Measurements from ENCODE around the gene CDK8. TPM values are rescaled to one million over a fixed set of nuclear protein-coding genes. Genes with fewer than 3 reads are reported as not detected.
A peak's percentile ranks its signal among the peaks of the same experiment; 100 is the strongest.

Gene CDK8
- total and polyA plus RNA-seq, 2 donors (not counting 3 experiments of a cell fraction or from before 2014, with no cell fraction given): 12.2 to 13.3 TPM

DNA sequence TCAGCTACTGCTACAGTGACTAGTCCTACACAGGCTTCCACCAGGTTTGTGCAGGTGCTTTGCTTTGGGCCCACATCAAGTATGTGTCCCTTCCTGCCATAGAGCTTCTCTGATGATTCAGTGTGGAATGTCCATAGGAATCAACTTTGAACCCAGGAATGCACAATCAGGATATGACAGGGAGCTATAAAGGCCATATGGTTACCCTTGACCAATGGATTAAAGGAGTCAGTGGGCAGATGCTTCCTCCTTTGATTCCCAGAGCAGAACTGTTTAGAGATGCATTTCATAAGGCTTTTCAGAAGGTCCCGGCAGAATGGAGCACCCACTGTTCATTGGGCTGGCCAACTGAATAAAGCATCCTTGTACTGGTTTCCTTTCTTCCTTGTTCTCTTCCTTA is 158.3 kb downstream of the CDK8 start:
- ChIA-PET CTCF (interaction anchor here (0.6 to 1.4 kb wide), 6 partner anchors 12 to 286 kb away, joined by 3 to 9 read pairs (median 4); no protein-coding TSS in a partner anchor), POLR2A (interaction anchor here (1.1 kb wide), 1 partner anchor 17 kb away, joined by 4 read pairs; no protein-coding TSS in a partner anchor)
- H3K4me1 ChIP-seq (ENCODE audit: control insufficient read depth, extremely low read depth, insufficient read depth, low read length): peaks cover 11% of the 10 kb centered on the region
- H3K4me2 ChIP-seq (ENCODE audit: insufficient read depth, low read length): no peak overlapping the region
- H3K9ac ChIP-seq (replicated peaks; ENCODE audit: extremely low read depth, insufficient read depth, low read length): no peak overlapping the region
- BruUV-seq (replicated peaks): no TSS peak
- H3K9me1 ChIP-seq (replicated peaks; ENCODE audit: control insufficient read depth, extremely low read depth, insufficient read depth, low read length): no peaks in the 10 kb centered on the region
- H3K36me3 ChIP-seq (ENCODE audit: control insufficient read depth in 2 of 2, extremely low read depth in 1 of 2, insufficient read depth in 2 of 2, low read length in 2 of 2): no peaks in the 10 kb centered on the region
- DNase-seq (ENCODE audit: low read depth, low spot score) (peak; percentile 88), FAIRE-seq (peak; percentile 53)
- no peaks in the 10 kb centered on the region for H3K9me3 ChIP-seq (replicated peaks; ENCODE audit: control insufficient read depth, insufficient read depth, low read length)
- intact Hi-C loops (cut with micrococcal nuclease): loop anchor here (1.0 to 2.0 kb wide), 2 partner anchors 64 to 157 kb away; partner anchors contain the start of gene CDK8
- dilution Hi-C loops (cut with MboI; ENCODE audit: extremely low pct_ligation_motif_present, low sequenced_read_pairs): no loop called here
- H3K79me2 ChIP-seq (ENCODE audit: control insufficient read depth, insufficient read depth, low read length): no peaks in the 10 kb centered on the region
- H2AFZ ChIP-seq (ENCODE audit: low read depth, low read length): no peak overlapping the region
- peak overlapping the region; percentile 60 for H3K27ac ChIP-seq (ENCODE audit: insufficient read depth, low read depth, low read length)
- no peaks in the 10 kb centered on the region for H4K20me1 ChIP-seq (replicated peaks; ENCODE audit: control insufficient read depth, extremely low read depth, insufficient read depth, low read length)
- H3K27me3 ChIP-seq (ENCODE audit: control insufficient read depth in 2 of 2, insufficient read depth in 2 of 2, low read length in 2 of 2): no peaks in the 10 kb centered on the region
- TF ChIP-seq JUN (IDR thresholded peaks at IDR 0.05; ENCODE audit: borderline replicate concordance, insufficient read depth, insufficient read length, low read depth) (peak; percentile 88), FOS (IDR thresholded peaks at IDR 0.05; ENCODE audit: borderline replicate concordance, insufficient read depth, low read length) (peak; percentile 76), GATA2 (IDR thresholded peaks at IDR 0.05; ENCODE audit: insufficient read depth, insufficient read length, low read depth, low read length) (peak; percentile 34), POLR2A (IDR thresholded peaks at IDR 0.05; ENCODE audit: low read depth, low read length) (no peak), POLR2AphosphoS5 (IDR thresholded peaks at IDR 0.05; ENCODE audit: insufficient read depth, low read depth, low read length) (peak; percentile 33)
- H3K4me3 ChIP-seq (replicated peaks in 1 of 3; ENCODE audit: insufficient read depth in 1 of 3, low read depth in 1 of 3, low read length in 3 of 3): no peak overlapping the region

DNA sequence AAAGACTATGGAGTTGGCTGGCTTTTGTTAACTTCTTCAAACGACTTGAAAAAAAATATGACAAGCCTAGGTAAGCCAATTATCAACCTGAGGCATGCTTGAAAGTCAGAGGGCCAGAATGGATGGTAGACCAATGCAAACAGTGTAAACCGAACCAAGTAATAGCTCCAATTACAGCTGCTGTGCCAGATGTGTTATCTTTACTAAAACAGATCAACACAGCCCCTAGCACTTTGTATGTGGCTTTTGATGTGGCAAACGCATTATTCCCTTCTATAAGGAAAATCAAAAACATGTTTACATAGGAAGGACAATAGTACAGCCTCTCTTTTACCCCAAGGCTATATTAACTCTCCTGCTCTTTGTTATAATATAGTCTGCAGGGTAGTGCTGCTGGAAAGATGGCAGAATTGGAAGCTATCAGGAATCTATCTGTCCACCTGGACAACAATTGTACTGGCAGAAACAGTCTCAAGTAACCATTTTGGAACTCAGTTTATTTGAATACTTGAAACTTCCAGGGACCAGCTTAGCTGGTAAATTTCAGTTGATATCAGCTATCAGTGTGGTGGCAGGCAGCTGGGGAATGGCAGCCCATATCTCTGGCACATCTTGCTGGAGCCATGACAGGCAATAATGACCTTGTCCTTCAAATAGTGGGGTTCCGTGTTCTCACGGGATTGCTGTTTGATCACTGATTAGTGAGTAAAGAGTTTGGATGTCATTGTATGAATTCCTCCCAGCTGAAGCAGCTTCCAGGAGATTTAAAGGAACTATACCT is 159.2 kb downstream of the CDK8 start:
- Histone ChIP-seq H3K4me2 (ENCODE audit: insufficient read depth, low read length) (no peak overlapping the region), H3K36me3 (ENCODE audit: control insufficient read depth in 2 of 2, extremely low read depth in 1 of 2, insufficient read depth in 2 of 2, low read length in 2 of 2) (no peaks in the 10 kb centered on the region), H3K79me2 (ENCODE audit: control insufficient read depth, insufficient read depth, low read length) (no peaks in the 10 kb centered on the region), H2AFZ (ENCODE audit: low read depth, low read length) (no peak overlapping the region), H3K4me1 (ENCODE audit: control insufficient read depth, extremely low read depth, insufficient read depth, low read length) (peaks cover 11% of the 10 kb centered on the region), H3K27me3 (ENCODE audit: control insufficient read depth in 2 of 2, insufficient read depth in 2 of 2, low read length in 2 of 2) (peaks cover 0 to 3% of the 10 kb centered on the region in 2 experiments), H3K9ac (replicated peaks; ENCODE audit: extremely low read depth, insufficient read depth, low read length) (no peak overlapping the region), H3K4me3 (replicated peaks in 1 of 3; ENCODE audit: insufficient read depth in 1 of 3, low read depth in 1 of 3, low read length in 3 of 3) (no peak overlapping the region), H4K20me1 (replicated peaks; ENCODE audit: control insufficient read depth, extremely low read depth, insufficient read depth, low read length) (no peaks in the 10 kb centered on the region), H3K9me3 (replicated peaks; ENCODE audit: control insufficient read depth, insufficient read depth, low read length) (no peaks in the 10 kb centered on the region), H3K27ac (ENCODE audit: insufficient read depth, low read depth, low read length) (peak overlapping the region; percentile 60), H3K9me1 (replicated peaks; ENCODE audit: control insufficient read depth, extremely low read depth, insufficient read depth, low read length) (no peaks in the 10 kb centered on the region)
- FAIRE-seq (no peak), DNase-seq (ENCODE audit: low read depth, low spot score) (no peak)
- no peak for TF ChIP-seq JUN (IDR thresholded peaks at IDR 0.05; ENCODE audit: borderline replicate concordance, insufficient read depth, insufficient read length, low read depth)
- TF ChIP-seq, protein P1, sequence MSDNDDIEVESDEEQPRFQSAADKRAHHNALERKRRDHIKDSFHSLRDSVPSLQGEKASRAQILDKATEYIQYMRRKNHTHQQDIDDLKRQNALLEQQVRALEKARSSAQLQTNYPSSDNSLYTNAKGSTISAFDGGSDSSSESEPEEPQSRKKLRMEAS (IDR thresholded peaks at IDR 0.05; ENCODE audit: insufficient read depth, insufficient read length): no peak
- TF ChIP-seq, protein P2, sequence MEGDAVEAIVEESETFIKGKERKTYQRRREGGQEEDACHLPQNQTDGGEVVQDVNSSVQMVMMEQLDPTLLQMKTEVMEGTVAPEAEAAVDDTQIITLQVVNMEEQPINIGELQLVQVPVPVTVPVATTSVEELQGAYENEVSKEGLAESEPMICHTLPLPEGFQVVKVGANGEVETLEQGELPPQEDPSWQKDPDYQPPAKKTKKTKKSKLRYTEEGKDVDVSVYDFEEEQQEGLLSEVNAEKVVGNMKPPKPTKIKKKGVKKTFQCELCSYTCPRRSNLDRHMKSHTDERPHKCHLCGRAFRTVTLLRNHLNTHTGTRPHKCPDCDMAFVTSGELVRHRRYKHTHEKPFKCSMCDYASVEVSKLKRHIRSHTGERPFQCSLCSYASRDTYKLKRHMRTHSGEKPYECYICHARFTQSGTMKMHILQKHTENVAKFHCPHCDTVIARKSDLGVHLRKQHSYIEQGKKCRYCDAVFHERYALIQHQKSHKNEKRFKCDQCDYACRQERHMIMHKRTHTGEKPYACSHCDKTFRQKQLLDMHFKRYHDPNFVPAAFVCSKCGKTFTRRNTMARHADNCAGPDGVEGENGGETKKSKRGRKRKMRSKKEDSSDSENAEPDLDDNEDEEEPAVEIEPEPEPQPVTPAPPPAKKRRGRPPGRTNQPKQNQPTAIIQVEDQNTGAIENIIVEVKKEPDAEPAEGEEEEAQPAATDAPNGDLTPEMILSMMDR (IDR thresholded peaks at IDR 0.05; ENCODE audit: extremely low read depth in 1 of 2, insufficient read depth in 1 of 2, low read depth in 1 of 2, low read length in 2 of 2): no peak
- POLR2A ChIA-PET: interaction anchor here (1.1 kb wide), 1 partner anchor 18 kb away, joined by 4 read pairs; no protein-coding TSS in a partner anchor
- no TSS peak for BruUV-seq (replicated peaks)
- intact Hi-C loops (cut with micrococcal nuclease) (loop anchor here (1.0 to 2.0 kb wide), 2 partner anchors 63 to 158 kb away; partner anchors contain the start of gene CDK8), dilution Hi-C loops (cut with MboI; ENCODE audit: extremely low pct_ligation_motif_present, low sequenced_read_pairs) (no loop called here)
- CTCF ChIA-PET: interaction anchor here (0.6 to 1.4 kb wide), 4 partner anchors 13 to 285 kb away, joined by 3 to 9 read pairs (median 4); no protein-coding TSS in a partner anchor
